Measurements from ENCODE around the gene SWAP70.
"Not testable (repeated sequence)": the region's sequence is repeated elsewhere in the genome, so short reads cannot be mapped to it uniquely, and the experiment has no call there.

Gene SWAP70

GRCh38 chr11:9663699-9664275, at the start of gene SWAP70:
TSS of gene SWAP70 (plus strand) at chr11:9664077. CDS start at chr11:9664180, 103 bp downstream.
- DNase-seq: peak; percentile 43

- DNase-seq: no peak
Observed at GRCh38 chr11:9615031-9615451, 48.8 kb upstream of the SWAP70 start.

DNA sequence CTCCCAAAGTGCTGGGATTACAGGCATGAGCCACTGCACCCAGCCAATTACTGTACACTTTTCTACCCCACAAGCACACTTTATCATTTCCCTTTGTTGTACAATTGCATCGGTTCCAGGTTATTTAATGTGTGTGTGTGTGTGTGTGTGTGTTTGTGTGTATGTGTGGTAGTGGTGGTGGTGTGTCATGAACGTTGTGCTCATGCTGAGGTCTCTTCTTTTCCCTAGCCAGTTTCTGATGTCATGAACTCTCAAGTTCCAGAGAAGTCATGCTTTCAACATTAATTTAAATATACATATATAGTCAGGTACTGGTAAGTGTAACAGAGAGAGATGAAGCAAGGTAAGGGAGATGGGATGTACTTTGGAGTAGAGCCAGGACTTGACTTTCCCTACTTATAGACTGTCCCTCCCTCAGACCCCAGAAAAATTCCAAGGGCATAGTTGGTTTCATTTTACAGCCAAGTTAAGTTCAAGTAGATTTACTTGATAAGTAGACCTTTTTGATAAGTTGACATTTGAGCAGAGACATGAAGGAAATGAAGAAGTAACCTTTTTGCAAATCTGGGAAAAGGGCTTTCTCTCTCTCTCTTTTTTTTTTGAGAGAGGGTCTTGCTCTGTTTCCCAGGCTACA, 47.7 kb upstream of the SWAP70 start:
- no peak for DNase-seq

DNA sequence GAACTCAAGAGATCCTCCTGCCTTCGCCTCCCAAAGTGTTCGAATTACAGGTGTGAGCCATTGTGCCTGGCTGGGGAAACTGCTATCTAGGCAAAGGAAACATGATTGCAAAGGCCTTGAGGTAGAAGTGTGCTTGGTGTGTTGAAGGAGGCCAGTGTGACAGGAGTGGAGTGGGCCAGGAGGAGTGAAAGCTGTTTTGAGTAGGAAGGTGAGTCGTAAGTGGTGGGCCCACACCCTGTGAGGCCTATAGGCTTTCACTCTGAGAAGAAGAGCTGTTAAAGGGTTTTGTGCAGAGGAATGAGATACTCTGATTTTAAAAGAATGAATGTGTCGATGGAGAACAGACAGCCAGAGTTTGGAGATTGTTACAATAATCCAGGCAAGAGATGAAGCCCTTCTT, 47.0 kb upstream of the SWAP70 start:
- no peak for DNase-seq

- DNase-seq: no peak
Observed at GRCh38 chr11:9617940-9618339, 45.9 kb upstream of the SWAP70 start.

GRCh38 chr11:9619004-9619403, 44.9 kb upstream of the SWAP70 start:
- DNase-seq: no peak

DNA sequence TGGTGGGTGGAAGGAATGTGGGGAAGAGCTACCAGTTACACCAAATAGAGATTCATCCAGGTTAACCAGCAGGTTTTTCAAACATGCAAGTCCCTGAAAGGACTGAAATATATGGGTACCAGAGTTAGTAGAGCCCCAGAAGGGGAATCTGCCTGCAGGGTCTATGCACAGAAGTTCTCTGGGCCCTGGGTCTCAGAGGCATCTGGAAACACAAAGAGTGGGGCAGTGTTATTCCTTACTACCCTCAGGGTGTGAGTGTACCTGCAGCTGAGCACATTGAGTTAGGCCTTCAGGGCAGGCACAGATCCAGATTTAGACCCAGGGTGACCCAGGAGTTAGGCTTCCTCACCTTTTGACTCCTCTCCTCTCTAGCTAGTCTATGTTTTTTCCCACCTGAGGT, 43.9 kb upstream of the SWAP70 start:
- no peak for DNase-seq

- DNase-seq: not testable (repeated sequence)
Observed at GRCh38 chr11:9622353-9622752, 41.5 kb upstream of the SWAP70 start.

- DNase-seq: not testable (repeated sequence)
Observed at GRCh38 chr11:9623053-9623452, 40.8 kb upstream of the SWAP70 start.

- DNase-seq: no peak
Observed at GRCh38 chr11:9624448-9624847, 39.4 kb upstream of the SWAP70 start.

DNA sequence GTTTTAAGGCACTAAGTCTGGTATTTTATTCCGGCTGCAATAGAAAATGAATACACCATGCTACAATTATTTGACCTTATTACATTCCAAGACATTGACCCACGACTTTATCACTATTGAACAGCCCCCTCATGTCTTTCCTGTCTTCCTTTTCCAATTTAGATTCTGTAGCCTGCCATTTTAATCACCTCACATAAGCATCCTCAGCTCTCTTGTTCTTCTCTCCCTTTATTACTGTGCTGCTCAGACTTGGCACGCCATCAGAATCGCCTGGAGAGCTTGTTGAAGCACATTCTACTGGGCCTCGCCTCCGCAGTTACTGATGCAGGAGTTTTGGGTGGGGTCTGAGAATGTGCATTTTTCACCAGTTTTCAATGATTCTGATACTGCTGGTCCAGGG, 38.7 kb upstream of the SWAP70 start:
- DNase-seq: no peak

DNA sequence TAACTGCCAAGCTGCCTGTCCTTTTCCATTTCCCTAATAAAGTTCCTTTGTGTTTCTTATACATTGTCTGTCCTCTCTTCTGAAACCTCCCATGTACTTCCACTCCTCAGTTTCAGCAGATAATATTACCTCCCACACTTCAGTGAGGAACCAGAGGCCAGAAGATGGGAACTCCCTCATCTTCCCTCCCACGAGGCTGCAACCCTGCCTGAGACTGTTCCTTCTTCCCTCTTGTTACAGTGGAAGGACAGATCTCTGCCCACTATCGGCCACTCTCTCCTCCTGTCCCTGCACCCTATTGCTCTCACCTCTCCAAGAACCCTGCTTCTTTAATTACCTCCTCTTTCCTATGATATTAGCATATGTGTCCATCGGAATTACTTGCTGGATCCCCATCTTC, 38.1 kb upstream of the SWAP70 start:
- no peak for DNase-seq

GRCh38 chr11:9626496-9627394, 37.1 kb upstream of the SWAP70 start:
- no peak for DNase-seq

- no peak for DNase-seq
Observed at GRCh38 chr11:9629064-9629463, 34.8 kb upstream of the SWAP70 start.

DNA sequence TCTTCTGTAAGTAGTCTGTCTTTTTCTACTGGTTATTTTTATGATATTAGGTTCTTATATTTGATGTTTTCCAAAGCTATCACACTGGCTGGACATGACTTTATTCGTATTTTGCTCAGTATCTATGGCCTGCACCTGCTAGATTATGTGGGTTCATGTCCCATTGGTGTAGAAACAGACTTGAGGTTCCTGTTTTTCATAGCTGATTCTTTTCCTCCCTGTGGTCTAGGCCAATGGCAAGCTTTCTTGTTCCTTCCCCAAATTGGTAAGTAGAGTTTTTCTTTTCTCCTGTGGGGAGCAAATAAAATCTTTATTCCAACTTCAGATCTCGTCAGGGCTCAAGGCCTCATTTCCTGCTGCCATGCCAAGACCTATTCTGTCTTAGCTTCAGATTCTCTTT, 30.2 kb upstream of the SWAP70 start:
- DNase-seq: no peak

DNA sequence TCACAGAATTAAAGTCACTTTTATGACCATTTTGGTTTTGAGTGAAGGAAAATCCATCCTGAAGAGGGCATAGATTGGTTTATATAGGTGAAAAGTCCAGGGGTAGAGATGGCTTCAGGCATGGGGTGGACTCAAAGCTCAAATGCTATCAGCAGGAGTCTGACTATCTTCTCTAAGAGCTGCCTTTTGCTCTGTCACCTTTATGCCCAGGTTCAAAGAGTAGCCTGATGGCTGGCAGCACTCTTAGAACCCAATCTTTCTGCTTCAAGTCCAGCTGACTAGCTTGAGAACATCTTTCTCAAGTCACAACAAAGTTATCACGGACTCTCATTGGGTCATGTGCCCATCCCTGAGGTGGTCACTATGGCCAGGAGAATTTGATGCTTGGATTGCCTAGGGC, 27.2 kb upstream of the SWAP70 start:
- DNase-seq: no peak

GRCh38 chr11:9639099-9639498, 24.8 kb upstream of the SWAP70 start:
- no peak for DNase-seq

GRCh38 chr11:9639985-9640384, 23.9 kb upstream of the SWAP70 start:
- no peak for DNase-seq

GRCh38 chr11:9642894-9643293, 21.0 kb upstream of the SWAP70 start:
- no peak for DNase-seq

DNA sequence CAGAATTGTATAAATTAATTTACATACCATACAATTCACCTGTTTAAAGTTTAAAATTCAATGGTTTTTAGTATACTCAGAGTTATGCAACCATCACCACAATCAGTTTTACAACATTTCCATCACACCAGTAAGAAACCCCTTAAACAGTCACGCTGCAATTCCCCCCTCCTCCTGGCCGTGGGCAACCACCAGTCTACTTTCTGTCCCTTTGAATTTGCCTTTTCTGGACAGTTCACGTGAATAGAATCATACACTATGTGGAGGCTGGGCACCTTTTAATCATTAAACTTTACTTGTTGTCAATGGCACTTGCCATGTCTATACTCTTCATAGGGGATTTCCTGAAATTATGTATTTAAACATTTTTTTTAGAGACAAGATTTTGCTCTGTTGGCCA, 20.1 kb upstream of the SWAP70 start:
- no peak for DNase-seq

DNA sequence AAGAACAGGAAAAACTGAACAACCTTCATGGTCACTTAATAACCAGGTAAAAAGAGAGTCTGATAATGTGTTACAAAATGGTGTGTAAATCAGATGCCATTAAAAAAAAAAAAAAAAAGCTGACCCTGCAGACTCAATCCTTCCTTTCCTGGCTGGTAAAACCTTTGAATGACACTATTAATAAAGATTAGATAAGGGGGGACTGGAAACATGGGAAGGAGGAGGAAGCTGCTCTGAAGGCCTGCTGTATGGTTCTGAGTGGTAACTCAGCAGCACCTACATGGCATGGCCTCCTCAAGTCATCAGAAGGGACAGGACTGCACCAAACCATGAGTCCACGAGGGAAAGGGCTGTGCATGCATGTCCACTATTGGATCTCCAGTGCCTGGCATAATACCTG, 18.0 kb upstream of the SWAP70 start:
- no peak for DNase-seq

DNA sequence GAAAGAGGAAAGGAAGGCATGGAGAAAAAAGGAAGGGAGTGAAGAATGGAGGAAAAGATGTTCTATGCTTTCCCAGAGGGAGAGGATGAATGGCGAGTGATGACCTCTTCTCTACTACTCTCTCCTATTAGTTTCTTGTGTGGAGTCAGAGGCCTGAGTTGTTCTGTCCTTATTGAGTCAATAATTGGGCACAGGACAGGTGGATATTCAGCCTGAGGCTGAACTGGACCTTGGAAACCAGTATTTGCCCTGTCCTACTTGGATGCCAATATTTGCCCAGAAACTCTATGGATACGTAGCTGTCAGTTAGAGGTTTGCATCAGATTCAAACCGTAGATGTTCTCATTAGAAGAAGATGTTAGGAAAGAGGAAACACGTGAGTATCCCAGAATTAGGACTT, 17.6 kb upstream of the SWAP70 start:
- no peak for DNase-seq

- no peak for DNase-seq
Observed at GRCh38 chr11:9651481-9651880, 12.4 kb upstream of the SWAP70 start.

Measured in DMS153 (cell line).